ENCODE data around the gene RAX. TPM values are rescaled to one million over a fixed set of nuclear protein-coding genes. Genes with fewer than 3 reads are reported as not detected.

Gene RAX
- total RNA-seq, 1 donor from 2014 or later, result not detected

DNA sequence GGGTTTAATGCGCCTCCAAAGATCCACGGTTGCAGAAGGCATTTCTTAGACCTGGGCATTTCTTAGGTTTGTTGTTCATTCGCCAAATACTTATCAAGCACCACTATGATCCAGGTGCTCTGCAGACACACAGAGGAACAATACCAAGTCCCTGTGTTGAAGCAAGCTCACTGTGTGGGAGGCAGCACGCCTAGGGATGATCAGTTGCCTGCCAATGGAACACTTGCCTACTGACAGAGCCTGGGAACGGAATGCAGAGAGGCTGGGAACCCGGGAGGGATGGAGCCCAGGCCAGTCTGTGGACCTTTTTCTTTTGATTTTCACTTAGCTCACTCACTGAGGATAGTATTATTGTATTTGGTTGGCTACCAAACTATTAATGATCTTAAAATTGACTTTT lies 55.2 kb downstream of the RAX start:
- intact Hi-C loops (cut with DNase I), result no loop called here
- no peak for DNase-seq (ENCODE audit: low spot score)

Other genes with a start within 250 kb of the RAX start
- gene SEC11C, start 133.6 kb downstream of the RAX start, total RNA-seq, result 24.3 TPM
- gene GRP, start 53.3 kb downstream of the RAX start, total RNA-seq, result not detected
- gene CPLX4, start 45.2 kb upstream of the RAX start, total RNA-seq, result not detected
- 50.8 TPM for gene LMAN1, start 85.8 kb upstream of the RAX start, total RNA-seq

All from cardiac septum (tissue), 1 donor.